ENCODE results near the gene SLCO1B3.

SLCO1B3 gene

GRCh38 chr12:20885552-20885951 is 75.0 kb downstream of the SLCO1B3 start:
- no peak for DNase-seq (ENCODE audit: low spot score)

- no peak for DNase-seq (ENCODE audit: low spot score)
Observed at GRCh38 chr12:20917269-20917668, 106.8 kb downstream of the SLCO1B3 start.

GRCh38 chr12:20917819-20918218 is 107.3 kb downstream of the SLCO1B3 start:
- no peak for DNase-seq (ENCODE audit: low spot score)

GRCh38 chr12:20931894-20932293 is 121.4 kb downstream of the SLCO1B3 start:
- no peak for DNase-seq (ENCODE audit: low spot score)

- no peak for DNase-seq (ENCODE audit: low spot score)
Observed at GRCh38 chr12:20946732-20947131, 136.2 kb downstream of the SLCO1B3 start.

GRCh38 chr12:20950248-20950647 is 139.7 kb downstream of the SLCO1B3 start:
- DNase-seq (ENCODE audit: low spot score) = no peak

- no peak for DNase-seq (ENCODE audit: low spot score)
Observed at GRCh38 chr12:20963303-20963702, 152.8 kb downstream of the SLCO1B3 start.

GRCh38 chr12:20963762-20964161 is 153.3 kb downstream of the SLCO1B3 start:
- no peak for DNase-seq (ENCODE audit: low spot score)

Measured in hematopoietic multipotent progenitor cell treated with erythropoietin and hydrocortisone succinate and interleukin-3 and kit ligand, for 17 days (in vitro differentiated cells).